CD4-positive, alpha-beta memory T cell (primary cell): ENCODE measurements around the gene SNX15. TPM values are rescaled to one million over a fixed set of nuclear protein-coding genes. Genes with fewer than 3 reads are reported as not detected.

Experiments used
- CTCF ChIA-PET: fragments of 350-600 bp; sonication (Branson Sonifier 250); formaldehyde crosslinking; loops from one replicate; lab custom pipeline; 2021; ENCODE audit warnings: inconsistent platforms; ENCODE audit not compliant: partially characterized antibody; lab: Charles Lee
- POLR2A ChIA-PET: fragments of 350-600 bp; sonication (Branson Sonifier 250); formaldehyde crosslinking; loops from one replicate; lab custom pipeline; 2021; ENCODE audit not compliant: partially characterized antibody; lab: Charles Lee
- DNase-seq, 5 donors: peaks; one replicate each; pipeline versions ENCODE4 v3.0.0 to v3.0.0-alpha.2; 2020 to 2022; ENCODE audit warnings: mixed read lengths in 1 of 5
- H3K27ac ChIP-seq: one replicate; pipeline ENCODE4 v1.7.0; 2013; ENCODE audit warnings: low read depth, low read length
- H3K27me3 ChIP-seq: 2 replicates; pipeline ENCODE4 v1.7.0; 2013; ENCODE audit warnings: mild to moderate bottlenecking, low read length, moderate library complexity; ENCODE audit not compliant: insufficient read depth
- H3K36me3 ChIP-seq: 2 replicates; pipeline ENCODE4 v1.7.0; 2013; ENCODE audit warnings: mild to moderate bottlenecking, low read length, moderate library complexity; ENCODE audit not compliant: insufficient read depth
- H3K4me1 ChIP-seq: 2 replicates; pipeline ENCODE4 v1.7.0; 2013; ENCODE audit warnings: mild to moderate bottlenecking, low read length, moderate library complexity; ENCODE audit not compliant: insufficient read depth
- H3K4me3 ChIP-seq, 2 donors: one replicate each; pipeline ENCODE4 v1.7.0; 2013; ENCODE audit warnings: low read length in 2 of 2, mild to moderate bottlenecking in 1 of 2
- H3K9me3 ChIP-seq, 2 donors: one replicate each; pipeline ENCODE4 v1.7.0; 2013; ENCODE audit warnings: low read length in 2 of 2, control low read depth in 1 of 2; ENCODE audit not compliant: control insufficient read depth in 1 of 2
- H3K27ac Mint-ChIP-seq, 7 donors: one replicate each; pipeline ENCODE4 v1.8.0; 2020 to 2021; ENCODE audit warnings: mixed read lengths in 7 of 7, mild to moderate bottlenecking in 6 of 7, inconsistent platforms in 3 of 7, moderate library complexity in 3 of 7
- H3K27me3 Mint-ChIP-seq, 2 donors: one replicate each; pipeline ENCODE4 v1.8.0; 2020 to 2021; ENCODE audit warnings: mixed read lengths in 2 of 2
- H3K36me3 Mint-ChIP-seq, 2 donors: one replicate each; pipeline ENCODE4 v1.8.0; 2020 to 2021; ENCODE audit warnings: mixed read lengths in 2 of 2, inconsistent platforms in 1 of 2, mild to moderate bottlenecking in 1 of 2
- H3K4me1 Mint-ChIP-seq, 4 donors: one replicate each; pipeline ENCODE4 v1.8.0; 2020 to 2021; ENCODE audit warnings: mixed read lengths in 4 of 4, mild to moderate bottlenecking in 1 of 4
- H3K4me3 Mint-ChIP-seq, 8 donors: one replicate each; pipeline ENCODE4 v1.8.0; 2020 to 2021; ENCODE audit warnings: mixed read lengths in 8 of 8, mild to moderate bottlenecking in 7 of 8, moderate library complexity in 6 of 8, inconsistent platforms in 3 of 8
- H3K9me3 Mint-ChIP-seq, 8 donors: one replicate each; pipeline ENCODE4 v1.8.0; 2020 to 2021; ENCODE audit warnings: mixed read lengths in 8 of 8, mild to moderate bottlenecking in 5 of 8, inconsistent platforms in 3 of 8, moderate library complexity in 1 of 8
- intact Hi-C: fragments of 100-400 bp; cut with micrococcal nuclease; formaldehyde crosslinking; loops from one replicate; pipeline ENCODE4 v1.15.1; 2023
- polyA plus RNA-seq, 2 donors: library from polyadenylated mRNA; unstranded; fragments of 300-500 nt; fragmentation: Illumina TruSeq; gene quantifications; one replicate each; pipeline ENCODE4 v1.2.3, GENCODE V29; 2021
- total RNA-seq, 2 experiments: library from RNA; stranded (reverse); gene quantifications; one replicate each; pipeline ENCODE4 v1.2.3, GENCODE V29; 2021

The SNX15 gene
- total and polyA plus RNA-seq, 4 experiments from 2014 or later = 19.8 to 26.7 (median 23.9) TPM

- H3K36me3 Mint-ChIP-seq = peaks cover 2 to 11% of the 10 kb centered on the region in 2 donors
- Histone ChIP-seq H3K27ac (peak within 1 kb of the TSS; percentile 61), H3K36me3 (peaks cover 7% of the 10 kb centered on the region), H3K4me3 (peak within 1 kb of the TSS; percentile 61 to 64), H3K9me3 (no peaks in the 10 kb centered on the region), H3K27me3 (no peaks in the 10 kb centered on the region), H3K4me1 (peaks cover 25% of the 10 kb centered on the region)
- CTCF ChIA-PET = interaction anchor here (1.0 to 3.2 kb wide), 6 partner anchors 12 to 44 kb away, joined by 3 to 11 read pairs (median 4); partner anchors contain the start of gene ARL2
- no peaks in the 10 kb centered on the region for H3K27me3 Mint-ChIP-seq
- intact Hi-C loops = loop anchor here (1.0 to 2.0 kb wide), 5 partner anchors 14 to 70 kb away; partner anchors contain the start of genes ARL2, CDCA5, SNX15 and TM7SF2
- POLR2A ChIA-PET = interaction anchor here (0.6 to 4.8 kb wide), 21 partner anchors 12 to 819 kb away, joined by 3 to 42 read pairs (median 6); partner anchors contain the start of genes ARL2, ATG2A, CDCA5 and EHD1
- peak within 1 kb of the TSS; percentile 87 to 97 (median 95) for H3K27ac Mint-ChIP-seq
- peaks cover 5 to 24% (median 15%) of the 10 kb centered on the region in 4 donors for H3K4me1 Mint-ChIP-seq
- H3K9me3 Mint-ChIP-seq = no peaks in the 10 kb centered on the region
- DNase-seq = peak; percentile 87 to 91 (median 90)
- peak within 1 kb of the TSS; percentile 92 to 97 (median 94) for H3K4me3 Mint-ChIP-seq
These were observed 13.8 kb downstream of the SNX15 start, which contains the start of gene SAC3D1 for GRCh38 chr11:65040847-65041622. TSS of gene SAC3D1 (plus strand) at chr11:65041210. CDS start at chr11:65041293, 83 bp downstream.

GRCh38 chr11:65042891-65043290 is 15.7 kb downstream of the SNX15 start:
- H3K4me3 Mint-ChIP-seq = peak overlapping the region in 5 of 8 donors; percentile 82 to 89 (median 86)
- H3K36me3 ChIP-seq = peaks cover 6% of the 10 kb centered on the region
- no peak overlapping the region for H3K27ac ChIP-seq
- H3K9me3 Mint-ChIP-seq = no peaks in the 10 kb centered on the region
- DNase-seq = no peak
- intact Hi-C loops = no loop called here
- no peaks in the 10 kb centered on the region for H3K27me3 Mint-ChIP-seq
- H3K4me1 Mint-ChIP-seq = peaks cover 8 to 41% (median 24%) of the 10 kb centered on the region in 4 donors
- H3K27ac Mint-ChIP-seq = peak overlapping the region in 1 of 7 donors; percentile 54
- peaks cover 37% of the 10 kb centered on the region for H3K4me1 ChIP-seq
- ChIA-PET CTCF (interaction anchor here (0.9 kb wide), 1 partner anchor 30 kb away, joined by 3 read pairs; no protein-coding TSS in a partner anchor), POLR2A (interaction anchor here (1.0 to 3.7 kb wide), 4 partner anchors 17 to 92 kb away, joined by 3 to 21 read pairs (median 10); partner anchors contain the start of genes ARL2, FAU, MRPL49 and SYVN1)
- H3K4me3 ChIP-seq = no peak overlapping the region
- H3K36me3 Mint-ChIP-seq = peaks cover 2 to 11% of the 10 kb centered on the region in 2 donors
- H3K9me3 ChIP-seq = no peaks in the 10 kb centered on the region
- no peaks in the 10 kb centered on the region for H3K27me3 ChIP-seq

GRCh38 chr11:65043881-65044501 is 16.8 kb downstream of the SNX15 start:
- Histone ChIP-seq H3K36me3 (peaks cover 6% of the 10 kb centered on the region), H3K4me1 (peaks cover 43% of the 10 kb centered on the region), H3K9me3 (no peaks in the 10 kb centered on the region), H3K27me3 (no peaks in the 10 kb centered on the region), H3K27ac (no peak overlapping the region), H3K4me3 (no peak overlapping the region)
- ChIA-PET CTCF (no interaction called here), POLR2A (interaction anchor here (3.6 kb wide), 1 partner anchor 91 kb away, joined by 21 read pairs; the partner anchor contains the start of gene SYVN1)
- Mint-ChIP-seq H3K27me3 (no peaks in the 10 kb centered on the region), H3K4me3 (peak overlapping the region in 1 of 8 donors; percentile 45), H3K36me3 (peaks cover 0 to 10% of the 10 kb centered on the region in 2 donors), H3K4me1 (peaks cover 8 to 49% (median 30%) of the 10 kb centered on the region in 4 donors), H3K27ac (no peak overlapping the region), H3K9me3 (no peaks in the 10 kb centered on the region)
- intact Hi-C loops = no loop called here
- DNase-seq = no peak

GRCh38 chr11:65045061-65045460 is 17.8 kb downstream of the SNX15 start:
- Mint-ChIP-seq H3K36me3 (peaks cover 0 to 10% of the 10 kb centered on the region in 2 donors), H3K27me3 (no peaks in the 10 kb centered on the region), H3K9me3 (no peaks in the 10 kb centered on the region), H3K27ac (peak overlapping the region in 1 of 7 donors; percentile 15), H3K4me3 (no peak overlapping the region), H3K4me1 (peaks cover 8 to 49% (median 30%) of the 10 kb centered on the region in 4 donors)
- H3K36me3 ChIP-seq = peaks cover 6% of the 10 kb centered on the region
- CTCF ChIA-PET = interaction anchor here (0.8 to 1.3 kb wide), 3 partner anchors 9 to 33 kb away, joined by 3 to 4 read pairs (median 3); no protein-coding TSS in a partner anchor
- H3K27me3 ChIP-seq = no peaks in the 10 kb centered on the region
- H3K9me3 ChIP-seq = no peaks in the 10 kb centered on the region
- no peak overlapping the region for H3K4me3 ChIP-seq
- POLR2A ChIA-PET = no interaction called here
- no peak for DNase-seq
- no peak overlapping the region for H3K27ac ChIP-seq
- H3K4me1 ChIP-seq = peaks cover 40% of the 10 kb centered on the region
- intact Hi-C loops = no loop called here

- no peak overlapping the region for H3K4me3 ChIP-seq
- intact Hi-C loops = no loop called here
These were observed 18.5 kb downstream of the SNX15 start for GRCh38 chr11:65045728-65046127.

GRCh38 chr11:65047581-65048422 is 20.6 kb downstream of the SNX15 start:
- H3K4me1 ChIP-seq = peaks cover 25% of the 10 kb centered on the region
- H3K27ac ChIP-seq = peak overlapping the region; percentile 48
- peak overlapping the region; percentile 22 to 54 for H3K4me3 ChIP-seq
- Mint-ChIP-seq H3K9me3 (no peaks in the 10 kb centered on the region), H3K27me3 (no peaks in the 10 kb centered on the region), H3K4me3 (peak overlapping the region; percentile 82 to 90 (median 84)), H3K4me1 (peaks cover 3 to 30% (median 18%) of the 10 kb centered on the region in 4 donors), H3K36me3 (peaks cover 0 to 5% of the 10 kb centered on the region in 2 donors), H3K27ac (peak overlapping the region; percentile 47 to 94 (median 83))
- H3K27me3 ChIP-seq = no peaks in the 10 kb centered on the region
- ChIA-PET POLR2A (interaction anchor here (0.7 to 1.7 kb wide), 3 partner anchors 27 to 49 kb away, joined by 3 to 7 read pairs (median 4); partner anchors contain the start of genes ARL2 and VPS51), CTCF (no interaction called here)
- DNase-seq = no peak
- no peaks in the 10 kb centered on the region for H3K9me3 ChIP-seq
- intact Hi-C loops = no loop called here
- H3K36me3 ChIP-seq = peaks cover 6% of the 10 kb centered on the region

More at GRCh38 chr11:65045728-65046127, 18.5 kb downstream of the SNX15 start:
- H3K4me3 Mint-ChIP-seq = peak overlapping the region in 1 of 8 donors; percentile 46
- peaks cover 0 to 8% of the 10 kb centered on the region in 2 donors for H3K36me3 Mint-ChIP-seq
- Histone ChIP-seq H3K27ac (no peak overlapping the region), H3K4me1 (peaks cover 33% of the 10 kb centered on the region), H3K9me3 (no peaks in the 10 kb centered on the region), H3K27me3 (no peaks in the 10 kb centered on the region), H3K36me3 (peaks cover 6% of the 10 kb centered on the region)
- CTCF ChIA-PET = interaction anchor here (0.8 to 1.3 kb wide), 3 partner anchors 10 to 33 kb away, joined by 3 to 4 read pairs (median 3); no protein-coding TSS in a partner anchor
- no peak for DNase-seq
- H3K27ac Mint-ChIP-seq = no peak overlapping the region
- H3K27me3 Mint-ChIP-seq = no peaks in the 10 kb centered on the region
- no peaks in the 10 kb centered on the region for H3K9me3 Mint-ChIP-seq
- POLR2A ChIA-PET = interaction anchor here (0.6 to 1.1 kb wide), 2 partner anchors 72 to 618 kb away, joined by 3 read pairs; partner anchors contain the start of gene ZNHIT2
- peaks cover 7 to 44% (median 28%) of the 10 kb centered on the region in 4 donors for H3K4me1 Mint-ChIP-seq
